Measurements from ENCODE around the gene THEMIS. TPM values are rescaled to one million over a fixed set of nuclear protein-coding genes. Genes with fewer than 3 reads are reported as not detected.
"Not testable (repeated sequence)": the region's sequence is repeated elsewhere in the genome, so short reads cannot be mapped to it uniquely, and the experiment has no call there.

Gene THEMIS
- total RNA-seq, 1 donor from 2014 or later = 3.1 TPM

GRCh38 chr6:127725821-127726220 is 175.0 kb downstream of the THEMIS start:
- no peak for DNase-seq (ENCODE audit: low spot score)

- peak; percentile 66 for DNase-seq (ENCODE audit: low spot score)
Observed at GRCh38 chr6:127718694-127719093, 182.2 kb downstream of the THEMIS start.

GRCh38 chr6:127717384-127717783 is 183.5 kb downstream of the THEMIS start:
- peak; percentile 43 for DNase-seq (ENCODE audit: low spot score)

GRCh38 chr6:127716465-127716864 is 184.4 kb downstream of the THEMIS start:
- DNase-seq (ENCODE audit: low spot score) = no peak

GRCh38 chr6:127710668-127711067 is 190.2 kb downstream of the THEMIS start:
- no peak for DNase-seq (ENCODE audit: low spot score)

DNA sequence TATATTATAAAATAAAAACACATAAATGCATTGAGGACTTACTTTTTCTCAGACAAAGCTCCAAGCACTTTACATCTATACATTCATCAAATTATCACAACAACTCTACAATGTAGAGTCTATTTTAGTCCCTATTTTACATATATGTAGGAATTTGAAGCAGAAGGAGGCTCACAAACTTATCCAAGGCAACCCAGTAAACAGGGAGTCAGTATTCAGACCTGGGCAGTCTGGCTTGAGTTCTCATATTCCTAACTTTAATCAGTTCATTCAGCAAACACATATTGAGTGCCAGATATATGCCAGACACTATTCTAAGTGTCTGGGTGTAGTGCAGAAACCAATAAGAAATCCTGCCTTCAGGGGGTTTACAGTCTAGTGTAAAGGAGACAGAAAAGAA is 194.6 kb downstream of the THEMIS start:
- no peak for DNase-seq (ENCODE audit: low spot score)

DNA sequence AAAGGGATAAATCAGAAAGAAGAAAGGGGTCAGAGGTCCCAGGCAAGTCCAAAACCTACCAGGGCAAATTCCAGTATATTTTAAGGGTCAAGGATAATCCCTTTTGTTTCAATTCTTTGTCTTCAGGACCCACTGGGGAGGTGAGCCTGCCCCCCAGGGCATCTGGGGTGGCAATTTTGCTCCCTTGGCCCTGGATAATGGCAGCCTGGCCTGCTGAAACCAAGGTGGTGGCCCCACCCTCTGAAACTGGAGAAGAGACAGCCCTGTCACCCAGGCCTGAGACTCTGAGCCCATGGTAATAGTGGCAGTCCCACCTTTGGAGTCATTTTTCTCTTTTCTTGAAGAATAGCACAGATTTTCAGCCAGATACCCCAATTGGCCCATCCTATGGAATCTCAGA is 205.8 kb downstream of the THEMIS start:
- no peak for DNase-seq (ENCODE audit: low spot score)

- no peak for DNase-seq (ENCODE audit: low spot score)
Observed at GRCh38 chr6:127691146-127691545, 209.7 kb downstream of the THEMIS start.

- no peak for DNase-seq (ENCODE audit: low spot score)
Observed at GRCh38 chr6:127690588-127690987, 210.3 kb downstream of the THEMIS start.

DNA sequence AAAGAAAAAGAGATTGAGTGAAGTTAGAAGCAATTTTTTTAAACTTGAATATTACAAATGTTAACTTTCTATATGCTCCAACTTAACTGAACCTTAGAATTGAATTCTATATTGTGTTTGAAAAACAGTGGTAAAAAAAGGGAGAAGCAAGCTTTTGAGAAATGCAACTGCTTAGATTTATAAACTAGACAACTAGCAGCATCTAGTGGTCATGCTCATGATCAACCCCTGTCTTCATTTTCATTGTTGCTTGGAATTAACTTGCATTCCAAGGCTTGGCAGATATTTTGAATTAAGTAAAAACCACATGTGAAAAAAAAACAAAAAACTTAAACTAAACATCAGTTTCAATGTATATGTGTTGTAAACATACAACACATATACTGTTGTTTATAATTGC is 210.8 kb downstream of the THEMIS start:
- no peak for DNase-seq (ENCODE audit: low spot score)

- not testable (repeated sequence) for DNase-seq (ENCODE audit: low spot score)
Observed at GRCh38 chr6:127687490-127687889, 213.4 kb downstream of the THEMIS start.

- no peak for DNase-seq (ENCODE audit: low spot score)
Observed at GRCh38 chr6:127686084-127686483, 214.8 kb downstream of the THEMIS start.

DNA sequence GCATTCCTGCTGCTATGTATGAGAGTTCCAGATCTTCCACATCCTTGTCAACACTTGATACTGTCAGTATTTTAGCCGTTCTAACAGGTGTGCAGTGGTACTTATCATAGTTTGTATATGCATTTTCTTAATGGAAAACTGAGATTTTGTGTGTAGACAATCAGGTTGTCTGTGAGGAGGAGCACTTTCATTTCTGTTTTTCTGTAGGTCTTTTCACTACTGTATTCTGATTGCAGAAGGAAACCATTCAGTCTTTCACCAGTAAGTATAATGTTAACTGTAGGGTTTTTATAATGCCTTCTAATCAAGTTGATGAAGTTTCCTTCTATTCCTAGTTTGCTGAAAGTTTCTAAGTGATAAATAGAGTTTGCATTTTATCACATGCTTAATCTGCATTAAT is 216.4 kb downstream of the THEMIS start:
- no peak for DNase-seq (ENCODE audit: low spot score)
